H1 (cell line): ENCODE measurements around the gene PMF1. TPM values are rescaled to one million over a fixed set of nuclear protein-coding genes. Genes with fewer than 3 reads are reported as not detected.

ENCODE experiments used
- CREB1 ChIP-seq: IDR thresholded peaks from 2 replicates; pipeline ENCODE4 v1.6.1; 2012; ENCODE audit warnings: inconsistent platforms
- JUN ChIP-seq: IDR thresholded peaks from 2 replicates; pipeline ENCODE4 v1.6.1; 2011; ENCODE audit warnings: low read depth, mild to moderate bottlenecking, improper control_type of control experiment, low read length
- KDM4A ChIP-seq: IDR thresholded peaks from one replicate; pipeline ENCODE4 v1.7.1; 2012; ENCODE audit warnings: low read depth, mild to moderate bottlenecking, moderate library complexity, low read length, inconsistent platforms; ENCODE audit not compliant: severe bottlenecking
- NRF1 ChIP-seq: IDR thresholded peaks from 2 replicates; pipeline ENCODE4 v1.6.1; 2011; ENCODE audit warnings: mild to moderate bottlenecking, low read depth, low read length, improper control_type of control experiment
- RFX5 ChIP-seq: IDR thresholded peaks from 2 replicates; pipeline ENCODE4 v1.6.1; 2011; ENCODE audit warnings: low read depth, low read length, improper control_type of control experiment, borderline replicate concordance
- RXRA ChIP-seq: IDR thresholded peaks from 2 replicates; pipeline ENCODE4 v1.6.1; 2011; ENCODE audit warnings: low read depth, mild to moderate bottlenecking, low read length, moderate library complexity; ENCODE audit not compliant: insufficient read depth
- SAP30 ChIP-seq: fragments of 300-600 bp; sonication (generic); IDR thresholded peaks from 2 replicates; pipeline ENCODE4 v1.7.1; 2012; ENCODE audit warnings: low read length, moderate library complexity, mild to moderate bottlenecking, inconsistent platforms; ENCODE audit not compliant: insufficient read depth, insufficient replicate concordance
- SIX5 ChIP-seq: IDR thresholded peaks from 2 replicates; pipeline ENCODE4 v1.6.1; 2011; ENCODE audit warnings: mild to moderate bottlenecking, low read depth, low read length
- SP2 ChIP-seq: IDR thresholded peaks from 2 replicates; pipeline ENCODE4 v1.6.1; 2012; ENCODE audit warnings: mild to moderate bottlenecking, low read length, inconsistent platforms
- TCF12 ChIP-seq: IDR thresholded peaks from 2 replicates; pipeline ENCODE4 v1.6.1; 2011; ENCODE audit warnings: low read depth, mild to moderate bottlenecking, low read length
- polyA plus RNA-seq, 7 experiments: library from polyadenylated mRNA; depleted of rRNA in 3 of 7; stranded (reverse) in 5 of 7; unstranded in 2 of 7; fragments of >200 nt in 5 of 7; fragments of 200-250 nt in 2 of 7; gene quantifications; 1 replicate in 5 of 7; 2 replicates in 1 of 7; 4 replicates in 1 of 7; pipeline versions ENCODE4 v1.2.1 to v1.2.3, GENCODE V29; 2011 to 2013; ENCODE audit warnings: missing spikeins in 2 of 7, mixed read lengths in 2 of 7
- total RNA-seq: library from RNA; stranded (reverse); fragmentation: NEBNext Ultra II Directional; extraction: Animal tissue kit (Norgen Biotek cat#: 25700); gene quantifications from 2 replicates; pipeline ENCODE4 v1.2.1, GENCODE V29; 2021
- TF ChIP-seq, protein P1 (sequence below): fragments of 300-600 bp; sonication (generic); IDR thresholded peaks from 2 replicates; pipeline ENCODE4 v1.7.1; 2012; ENCODE audit warnings: low read length, moderate library complexity, mild to moderate bottlenecking, inconsistent platforms; ENCODE audit not compliant: insufficient replicate concordance

The PMF1 gene
- total and polyA plus RNA-seq, 2 of the 8 experiments (the other 6 are each of a cell fraction or from before 2014, with no cell fraction given), result 113 to 296 TPM

DNA sequence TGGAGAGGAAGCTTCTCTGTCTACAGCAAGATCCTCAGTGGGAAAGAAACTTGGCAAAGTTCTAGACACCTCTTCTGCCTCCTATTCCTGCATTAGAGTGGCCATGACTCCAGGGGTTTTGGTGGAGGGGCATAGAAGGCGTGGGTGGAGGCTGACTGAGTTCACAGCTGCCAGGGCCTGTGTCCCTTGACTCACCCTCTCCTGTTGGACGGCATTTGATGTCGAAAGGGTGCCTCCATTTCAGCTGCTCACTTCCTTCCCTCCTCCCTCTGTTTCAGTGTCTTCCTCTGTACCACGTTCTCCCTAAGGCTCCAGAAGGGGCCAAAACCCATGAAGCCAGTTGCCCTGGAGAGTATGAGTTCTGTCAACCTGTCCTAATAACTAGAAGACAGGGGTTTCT, 72.0 kb downstream of the PMF1 start (continued):
- TF ChIP-seq, protein P1, sequence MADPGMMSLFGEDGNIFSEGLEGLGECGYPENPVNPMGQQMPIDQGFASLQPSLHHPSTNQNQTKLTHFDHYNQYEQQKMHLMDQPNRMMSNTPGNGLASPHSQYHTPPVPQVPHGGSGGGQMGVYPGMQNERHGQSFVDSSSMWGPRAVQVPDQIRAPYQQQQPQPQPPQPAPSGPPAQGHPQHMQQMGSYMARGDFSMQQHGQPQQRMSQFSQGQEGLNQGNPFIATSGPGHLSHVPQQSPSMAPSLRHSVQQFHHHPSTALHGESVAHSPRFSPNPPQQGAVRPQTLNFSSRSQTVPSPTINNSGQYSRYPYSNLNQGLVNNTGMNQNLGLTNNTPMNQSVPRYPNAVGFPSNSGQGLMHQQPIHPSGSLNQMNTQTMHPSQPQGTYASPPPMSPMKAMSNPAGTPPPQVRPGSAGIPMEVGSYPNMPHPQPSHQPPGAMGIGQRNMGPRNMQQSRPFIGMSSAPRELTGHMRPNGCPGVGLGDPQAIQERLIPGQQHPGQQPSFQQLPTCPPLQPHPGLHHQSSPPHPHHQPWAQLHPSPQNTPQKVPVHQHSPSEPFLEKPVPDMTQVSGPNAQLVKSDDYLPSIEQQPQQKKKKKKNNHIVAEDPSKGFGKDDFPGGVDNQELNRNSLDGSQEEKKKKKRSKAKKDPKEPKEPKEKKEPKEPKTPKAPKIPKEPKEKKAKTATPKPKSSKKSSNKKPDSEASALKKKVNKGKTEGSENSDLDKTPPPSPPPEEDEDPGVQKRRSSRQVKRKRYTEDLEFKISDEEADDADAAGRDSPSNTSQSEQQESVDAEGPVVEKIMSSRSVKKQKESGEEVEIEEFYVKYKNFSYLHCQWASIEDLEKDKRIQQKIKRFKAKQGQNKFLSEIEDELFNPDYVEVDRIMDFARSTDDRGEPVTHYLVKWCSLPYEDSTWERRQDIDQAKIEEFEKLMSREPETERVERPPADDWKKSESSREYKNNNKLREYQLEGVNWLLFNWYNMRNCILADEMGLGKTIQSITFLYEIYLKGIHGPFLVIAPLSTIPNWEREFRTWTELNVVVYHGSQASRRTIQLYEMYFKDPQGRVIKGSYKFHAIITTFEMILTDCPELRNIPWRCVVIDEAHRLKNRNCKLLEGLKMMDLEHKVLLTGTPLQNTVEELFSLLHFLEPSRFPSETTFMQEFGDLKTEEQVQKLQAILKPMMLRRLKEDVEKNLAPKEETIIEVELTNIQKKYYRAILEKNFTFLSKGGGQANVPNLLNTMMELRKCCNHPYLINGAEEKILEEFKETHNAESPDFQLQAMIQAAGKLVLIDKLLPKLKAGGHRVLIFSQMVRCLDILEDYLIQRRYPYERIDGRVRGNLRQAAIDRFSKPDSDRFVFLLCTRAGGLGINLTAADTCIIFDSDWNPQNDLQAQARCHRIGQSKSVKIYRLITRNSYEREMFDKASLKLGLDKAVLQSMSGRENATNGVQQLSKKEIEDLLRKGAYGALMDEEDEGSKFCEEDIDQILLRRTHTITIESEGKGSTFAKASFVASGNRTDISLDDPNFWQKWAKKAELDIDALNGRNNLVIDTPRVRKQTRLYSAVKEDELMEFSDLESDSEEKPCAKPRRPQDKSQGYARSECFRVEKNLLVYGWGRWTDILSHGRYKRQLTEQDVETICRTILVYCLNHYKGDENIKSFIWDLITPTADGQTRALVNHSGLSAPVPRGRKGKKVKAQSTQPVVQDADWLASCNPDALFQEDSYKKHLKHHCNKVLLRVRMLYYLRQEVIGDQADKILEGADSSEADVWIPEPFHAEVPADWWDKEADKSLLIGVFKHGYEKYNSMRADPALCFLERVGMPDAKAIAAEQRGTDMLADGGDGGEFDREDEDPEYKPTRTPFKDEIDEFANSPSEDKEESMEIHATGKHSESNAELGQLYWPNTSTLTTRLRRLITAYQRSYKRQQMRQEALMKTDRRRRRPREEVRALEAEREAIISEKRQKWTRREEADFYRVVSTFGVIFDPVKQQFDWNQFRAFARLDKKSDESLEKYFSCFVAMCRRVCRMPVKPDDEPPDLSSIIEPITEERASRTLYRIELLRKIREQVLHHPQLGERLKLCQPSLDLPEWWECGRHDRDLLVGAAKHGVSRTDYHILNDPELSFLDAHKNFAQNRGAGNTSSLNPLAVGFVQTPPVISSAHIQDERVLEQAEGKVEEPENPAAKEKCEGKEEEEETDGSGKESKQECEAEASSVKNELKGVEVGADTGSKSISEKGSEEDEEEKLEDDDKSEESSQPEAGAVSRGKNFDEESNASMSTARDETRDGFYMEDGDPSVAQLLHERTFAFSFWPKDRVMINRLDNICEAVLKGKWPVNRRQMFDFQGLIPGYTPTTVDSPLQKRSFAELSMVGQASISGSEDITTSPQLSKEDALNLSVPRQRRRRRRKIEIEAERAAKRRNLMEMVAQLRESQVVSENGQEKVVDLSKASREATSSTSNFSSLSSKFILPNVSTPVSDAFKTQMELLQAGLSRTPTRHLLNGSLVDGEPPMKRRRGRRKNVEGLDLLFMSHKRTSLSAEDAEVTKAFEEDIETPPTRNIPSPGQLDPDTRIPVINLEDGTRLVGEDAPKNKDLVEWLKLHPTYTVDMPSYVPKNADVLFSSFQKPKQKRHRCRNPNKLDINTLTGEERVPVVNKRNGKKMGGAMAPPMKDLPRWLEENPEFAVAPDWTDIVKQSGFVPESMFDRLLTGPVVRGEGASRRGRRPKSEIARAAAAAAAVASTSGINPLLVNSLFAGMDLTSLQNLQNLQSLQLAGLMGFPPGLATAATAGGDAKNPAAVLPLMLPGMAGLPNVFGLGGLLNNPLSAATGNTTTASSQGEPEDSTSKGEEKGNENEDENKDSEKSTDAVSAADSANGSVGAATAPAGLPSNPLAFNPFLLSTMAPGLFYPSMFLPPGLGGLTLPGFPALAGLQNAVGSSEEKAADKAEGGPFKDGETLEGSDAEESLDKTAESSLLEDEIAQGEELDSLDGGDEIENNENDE, result no peak
- TF ChIP-seq SIX5 (no peak), CREB1 (no peak), RFX5 (no peak), SP2 (no peak), RXRA (no peak), TCF12 (no peak), SAP30 (no peak), KDM4A (no peak), NRF1 (no peak), JUN (no peak)
